Sigmoid colon (tissue), 7 donors: Measurements from ENCODE around the gene HSPA13. TPM values are rescaled to one million over a fixed set of nuclear protein-coding genes. Genes with fewer than 3 reads are reported as not detected.

Experiments used
- DNase-seq: peaks from one replicate; pipeline ENCODE4 v3.0.0-alpha.2; 2019
- H3K27ac ChIP-seq, 4 donors: fragments of 200-600 bp; sonication (generic); one replicate each; pipeline ENCODE4 v1.5.1; 2016 to 2019; ENCODE audit warnings: mild to moderate bottlenecking in 1 of 4
- H3K27me3 ChIP-seq, 3 donors: fragments of 200-600 bp; sonication (generic); one replicate each; pipeline ENCODE4 v1.5.1; 2019; ENCODE audit warnings: mild to moderate bottlenecking in 1 of 3
- H3K36me3 ChIP-seq, 4 donors: fragments of 200-600 bp; sonication (generic); one replicate each; pipeline ENCODE4 v1.5.1; 2016 to 2019
- H3K4me1 ChIP-seq, 4 donors: fragments of 200-600 bp; sonication (generic); one replicate each; pipeline ENCODE4 v1.5.1; 2017 to 2019
- H3K4me3 ChIP-seq, 4 donors: fragments of 200-600 bp; sonication (generic); one replicate each; pipeline ENCODE4 v1.5.1; 2017 to 2019; ENCODE audit warnings: mild to moderate bottlenecking in 2 of 4, moderate library complexity in 1 of 4
- H3K9me3 ChIP-seq, 4 donors: fragments of 200-600 bp in 3 of 4; sonication (generic) in 3 of 4; one replicate each; pipeline versions ENCODE4 v1.5.1 to v1.6.1; 2013 to 2019
- CTCF ChIP-seq, 4 experiments: fragments of 450-650 bp in 3 of 4; fragments of 200-600 bp in 1 of 4; IDR thresholded peaks; one replicate each; pipeline ENCODE4 v1.5.1; 2016 to 2019; ENCODE audit warnings: antibody characterized with exemption in 4 of 4, mild to moderate bottlenecking in 3 of 4, moderate library complexity in 2 of 4
- EP300 ChIP-seq, 4 donors: sonication (generic); formaldehyde crosslinking; IDR thresholded peaks; one replicate each; pipeline ENCODE4 v1.6.1; 2017; ENCODE audit warnings: antibody characterized with exemption in 4 of 4
- POLR2A ChIP-seq, 2 donors: fragments of 450-650 bp; IDR thresholded peaks; one replicate each; pipeline ENCODE4 v1.6.1; 2016; ENCODE audit warnings: antibody characterized with exemption in 2 of 2, mild to moderate bottlenecking in 2 of 2, moderate library complexity in 2 of 2
- POLR2AphosphoS5 ChIP-seq, 4 donors: sonication (generic); formaldehyde crosslinking; IDR thresholded peaks; one replicate each; pipeline ENCODE4 v1.6.1; 2017; ENCODE audit warnings: antibody characterized with exemption in 4 of 4
- WGBS, 2 donors: extraction: QIAGEN DNeasy Blood & Tissue Kit; methylation state at CpG; one replicate each; pipeline ENCODE4 v1.1.7; 2013; 5-methylcytosine and 5-hydroxymethylcytosine counted together
- intact Hi-C: fragments of 100-400 bp; cut with DNase I; formaldehyde crosslinking; loops from one replicate; pipeline ENCODE4 v1.15.1; 2023
- polyA plus RNA-seq, 3 donors: library from polyadenylated mRNA; stranded (reverse); fragments of 200-250 nt; gene quantifications; one replicate each; pipeline ENCODE4 v1.2.3, GENCODE V29; 2013
- total RNA-seq, 4 donors: library from RNA; depleted of rRNA; stranded (reverse); fragments of >200 nt; gene quantifications; one replicate each; pipeline ENCODE4 v1.1.0, GENCODE V29; 2016
- donor health status: healthy with polysubstance abuse.
- donor health status: Bipolar disorder and iron deficiency.
- donor health status: healthy.

Gene HSPA13
- total and polyA plus RNA-seq, 7 donors: 1.8 to 23.2 (median 15.2) TPM

GRCh38 chr21:14325595-14325994 lies 57.4 kb downstream of the HSPA13 start:
- H3K27ac ChIP-seq: no peak overlapping the region
- no peak overlapping the region for H3K4me3 ChIP-seq
- no peak for DNase-seq
- intact Hi-C loops: no loop called here
- peaks cover 0 to 2% (median 0%) of the 10 kb centered on the region in 4 donors for H3K9me3 ChIP-seq
- H3K4me1 ChIP-seq: no peaks in the 10 kb centered on the region
- no peak for TF ChIP-seq EP300 (IDR thresholded peaks at IDR 0.05)
- TF ChIP-seq POLR2AphosphoS5 (IDR thresholded peaks at IDR 0.05): no peak
- TF ChIP-seq CTCF (IDR thresholded peaks at IDR 0.05): no peak
- TF ChIP-seq POLR2A (IDR thresholded peaks at IDR 0.05): no peak
- no peaks in the 10 kb centered on the region for H3K36me3 ChIP-seq
- WGBS, 2 donors: 49 to 75% methylated on average over 2 of the region's 2 CpGs
- H3K27me3 ChIP-seq: no peaks in the 10 kb centered on the region

Other genes with a start within 250 kb of the HSPA13 start
- gene LIPI, start 172.2 kb downstream of the HSPA13 start, total RNA-seq: not detected
- not detected for gene LIPI, start 172.2 kb downstream of the HSPA13 start, polyA plus RNA-seq
- gene RBM11, start 167.0 kb downstream of the HSPA13 start, total RNA-seq: 1 to 10 TPM in 3 of 4 donors, under 1 TPM in 1; 0.28 to 4.3 (median 2.2) TPM
- 1 to 10 TPM in 1 of 3 donors, under 1 TPM in 1, not detected in 1; 0.60 to 1.0 TPM for gene RBM11, start 167.0 kb downstream of the HSPA13 start, polyA plus RNA-seq
- 1 to 10 TPM; 4.4 to 7.5 (median 4.7) TPM for gene SAMSN1, start 163.2 kb upstream of the HSPA13 start, total RNA-seq
- 10 to 100 TPM in 2 of 3 donors, 1 to 10 TPM in 1; 7.8 to 16.4 (median 11.8) TPM for gene SAMSN1, start 163.2 kb upstream of the HSPA13 start, polyA plus RNA-seq